GM20431 (cell line): ENCODE data around the gene SRSF8.
"Not testable (repeated sequence)": the region's sequence is repeated elsewhere in the genome, so short reads cannot be mapped to it uniquely, and the experiment has no call there.

Experiments
- in situ Hi-C: fragments of 300-500 bp; cut with MseI, MboI; formaldehyde crosslinking; loops from one replicate; pipeline ENCODE4 v1.15.0; 2020; ENCODE audit warnings: low sequenced_read_pairs; ENCODE audit not compliant: unreplicated experiment

Gene SRSF8

DNA sequence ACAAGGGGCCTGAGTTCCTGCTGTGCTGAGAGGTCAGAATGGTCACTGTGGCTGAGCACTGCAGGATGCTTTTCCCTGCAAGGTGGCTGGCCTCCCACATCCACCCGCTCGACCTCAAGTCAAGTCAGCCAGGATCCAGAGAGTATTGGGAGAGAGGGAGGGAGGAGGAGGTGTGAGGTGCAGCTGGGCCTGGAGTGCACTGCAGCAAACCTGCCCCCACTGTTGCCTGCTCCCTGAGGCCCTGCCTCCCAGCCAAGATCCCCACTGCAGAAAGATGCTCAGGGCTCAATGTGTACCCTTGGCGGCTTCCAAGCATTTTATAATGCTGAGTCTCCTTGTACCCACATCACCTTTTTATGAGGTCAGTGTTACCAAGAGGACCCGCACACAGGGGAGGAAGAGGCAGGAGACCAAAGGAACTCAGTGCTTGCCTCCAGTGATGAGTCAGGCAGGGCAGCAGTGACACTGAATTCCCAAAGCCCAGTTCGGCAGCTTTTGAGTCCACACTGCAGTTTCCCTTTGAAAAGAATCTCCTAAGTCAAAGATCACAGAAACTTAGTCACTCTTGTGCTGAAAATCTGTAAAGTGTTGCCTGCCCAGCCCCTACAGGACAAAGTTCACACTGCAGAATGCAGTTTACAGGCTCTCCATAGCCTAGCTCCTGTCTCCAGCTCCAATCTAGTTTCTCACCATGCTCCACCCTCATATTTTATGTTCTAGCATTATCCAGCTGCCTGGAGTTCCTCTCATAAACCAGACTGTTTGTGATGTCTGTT lies 26.0 kb downstream of the SRSF8 start:
- in situ Hi-C loops = no loop called here

DNA sequence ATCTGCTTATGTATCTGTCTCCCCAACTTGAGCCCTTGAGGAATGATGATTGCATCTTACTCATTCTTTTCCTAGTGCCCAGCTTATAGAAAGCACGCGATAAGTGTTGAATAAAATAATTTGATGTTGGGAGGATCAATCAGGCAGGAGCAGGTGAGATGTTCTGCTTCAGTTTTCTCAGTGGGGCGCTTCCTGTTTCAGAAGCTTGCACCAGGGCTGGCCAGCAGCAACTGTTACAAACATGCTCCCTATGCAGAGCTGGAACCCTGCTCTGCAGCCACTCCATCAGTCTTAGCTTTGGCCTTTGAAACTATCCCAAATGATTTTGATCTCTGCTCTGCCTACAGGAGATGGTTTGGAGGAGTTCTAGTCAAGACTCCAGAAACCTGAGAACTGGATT lies 26.8 kb downstream of the SRSF8 start:
- in situ Hi-C loops = no loop called here

DNA sequence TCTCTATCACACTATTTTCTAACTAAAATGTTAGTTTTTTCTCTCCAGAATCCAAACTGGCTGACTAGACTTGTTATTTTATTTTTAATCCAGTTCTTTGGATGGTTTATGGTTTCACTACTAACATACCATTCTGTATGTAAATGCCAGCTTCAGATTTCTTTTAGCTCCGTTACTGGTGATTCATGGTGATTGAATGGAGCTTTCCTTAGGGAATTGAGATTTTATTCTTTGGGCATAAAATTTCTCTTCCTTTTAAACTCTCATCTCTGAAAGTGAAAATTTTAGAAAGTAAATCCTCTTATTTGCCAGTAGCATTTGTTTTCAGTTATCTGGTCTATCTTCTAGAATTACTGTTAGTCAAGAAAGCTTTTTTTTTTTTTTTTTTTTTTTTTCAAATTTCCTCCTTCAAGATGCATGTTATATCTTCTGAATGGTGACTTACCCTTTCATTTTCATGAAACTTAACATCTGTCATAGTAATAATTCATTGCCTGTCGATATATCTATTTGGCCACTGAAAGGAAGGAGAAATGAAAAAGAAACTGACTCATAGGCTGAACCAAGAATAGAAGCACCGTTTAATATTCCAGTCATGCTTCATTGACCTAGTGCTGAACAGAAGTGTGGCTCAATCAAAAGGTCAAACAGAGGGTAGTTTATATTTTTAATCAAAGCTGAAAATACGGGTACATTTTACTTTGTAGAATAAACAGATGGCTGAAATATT lies 29.3 kb downstream of the SRSF8 start:
- in situ Hi-C loops = no loop called here

DNA sequence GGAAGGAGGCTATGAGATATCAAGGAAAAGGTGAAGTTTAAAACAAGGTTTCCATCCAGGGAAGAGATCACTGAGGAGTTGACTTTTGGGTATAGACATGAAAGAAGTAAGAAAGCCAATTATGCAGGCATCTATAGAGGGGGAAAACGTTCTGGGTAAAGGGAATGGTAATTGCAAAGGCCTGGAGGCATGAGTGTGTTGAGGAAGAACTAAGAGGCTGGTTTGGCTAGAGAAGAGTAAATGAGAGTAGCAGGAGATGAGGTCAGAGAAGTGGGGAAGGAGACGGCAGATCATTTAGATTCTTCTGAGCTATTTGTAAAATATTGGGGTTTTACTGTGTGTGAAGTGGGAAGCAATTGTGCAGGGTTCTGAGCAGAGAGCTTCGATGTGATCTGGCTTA lies 30.5 kb downstream of the SRSF8 start:
- in situ Hi-C loops = no loop called here

DNA sequence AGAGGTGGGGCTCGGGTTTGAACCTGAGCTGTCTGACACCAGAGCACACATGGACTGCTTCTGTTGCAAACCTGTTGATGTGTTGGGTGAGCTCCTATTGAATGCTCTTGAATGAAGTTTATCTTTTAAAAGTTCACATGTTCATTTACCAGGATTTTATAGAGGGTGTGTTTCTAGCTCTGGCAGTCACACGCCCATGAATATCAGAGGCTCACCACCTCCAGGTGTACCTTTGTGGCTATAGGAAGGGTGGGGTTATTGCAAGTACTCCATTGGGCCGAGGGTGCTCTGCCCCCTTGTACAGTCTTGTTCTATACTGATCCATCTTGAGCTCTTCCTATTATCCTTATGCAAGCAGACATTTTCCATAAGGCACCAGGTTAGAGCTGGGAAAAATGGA lies 32.1 kb downstream of the SRSF8 start:
- in situ Hi-C loops = no loop called here

DNA sequence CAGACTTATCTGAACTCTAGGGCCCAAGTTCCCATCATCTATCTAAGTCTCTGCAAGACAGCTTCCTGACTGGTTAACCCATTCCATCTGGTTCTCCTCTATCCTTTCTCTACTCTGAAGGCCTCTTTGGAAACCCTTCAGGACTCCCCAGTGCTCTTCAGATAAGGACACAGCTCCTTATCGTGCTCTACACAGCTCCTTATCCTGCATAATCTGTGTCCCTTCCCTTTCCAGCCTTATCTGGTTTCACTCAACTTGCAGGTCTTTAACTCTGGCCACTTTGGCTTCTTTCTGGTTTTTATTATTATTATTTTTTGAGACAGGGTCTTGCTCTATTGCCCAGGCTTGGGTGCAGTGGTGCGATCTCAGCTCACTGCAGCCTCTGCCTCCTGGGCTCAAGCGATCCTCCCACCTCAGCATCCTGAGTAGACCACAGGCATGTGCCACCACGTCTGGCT lies 33.5 kb downstream of the SRSF8 start:
- in situ Hi-C loops = no loop called here

DNA sequence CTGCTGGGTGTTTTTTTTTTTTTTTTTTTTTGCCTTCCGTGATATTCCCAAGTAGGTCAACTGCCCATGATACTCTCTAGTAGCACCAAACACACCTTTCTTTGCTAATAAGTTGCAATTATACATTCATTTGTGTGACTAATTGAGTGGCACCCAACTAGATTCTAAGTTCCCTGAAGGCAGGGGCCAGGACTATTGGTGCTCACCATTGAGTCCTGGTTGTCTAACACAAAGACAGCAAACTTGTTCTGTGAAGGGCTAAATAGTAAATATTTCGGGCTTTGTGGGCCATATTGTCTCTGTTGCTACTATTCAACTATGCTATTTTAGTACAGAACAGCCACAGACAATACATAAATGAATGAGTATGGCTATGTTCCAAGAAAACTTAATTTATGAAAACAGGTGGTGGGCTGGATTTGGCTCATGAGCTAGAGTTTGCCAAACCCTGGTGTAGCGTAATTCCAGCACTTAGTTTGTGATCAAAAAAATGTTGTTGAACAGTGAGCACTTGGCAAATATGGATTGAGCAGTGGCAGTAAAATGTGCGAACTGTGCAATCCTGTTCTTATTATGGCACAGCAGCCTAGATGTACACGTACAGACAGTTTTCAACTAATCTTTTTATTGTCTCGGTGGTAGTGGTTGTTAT lies 34.3 kb downstream of the SRSF8 start:
- in situ Hi-C loops = no loop called here

DNA sequence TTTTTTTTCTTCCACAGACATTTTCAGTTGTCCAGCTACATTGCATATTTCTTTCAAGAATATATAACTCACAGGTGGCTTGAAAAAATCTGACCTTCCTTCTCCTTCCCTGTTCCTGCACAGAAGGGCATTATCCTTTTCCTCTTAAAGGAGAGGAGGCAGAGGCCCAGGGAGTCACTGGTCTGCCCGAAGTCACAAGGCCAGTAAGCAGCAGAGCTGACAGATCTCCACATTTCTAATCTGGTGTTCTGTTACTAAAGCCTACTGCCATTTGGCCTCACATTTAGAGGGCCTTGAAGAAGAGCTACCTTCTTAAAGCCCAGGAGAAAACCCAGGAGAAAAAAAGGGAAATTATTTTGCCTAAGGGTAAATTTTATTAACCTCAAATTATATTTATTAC lies 35.2 kb downstream of the SRSF8 start:
- in situ Hi-C loops = no loop called here

DNA sequence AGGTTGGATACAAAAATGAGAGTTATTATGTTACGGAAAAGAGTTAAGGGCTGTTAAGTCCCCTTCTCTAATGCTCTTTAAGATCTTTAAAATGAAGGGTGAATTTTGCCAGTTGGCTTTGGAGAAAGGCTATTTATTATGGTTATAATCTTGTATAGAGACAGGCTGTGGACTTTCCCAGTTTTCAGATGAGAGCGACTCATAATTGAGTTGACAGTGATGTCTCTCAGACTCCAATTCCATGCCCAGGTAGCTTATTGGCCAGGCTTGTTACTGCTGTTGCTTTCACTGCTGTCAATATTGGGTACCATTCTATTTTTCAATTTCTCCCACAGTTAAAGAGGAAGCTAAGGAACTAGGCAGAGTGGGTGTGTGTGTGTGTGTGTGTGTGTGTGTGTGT lies 36.0 kb downstream of the SRSF8 start:
- in situ Hi-C loops = no loop called here

DNA sequence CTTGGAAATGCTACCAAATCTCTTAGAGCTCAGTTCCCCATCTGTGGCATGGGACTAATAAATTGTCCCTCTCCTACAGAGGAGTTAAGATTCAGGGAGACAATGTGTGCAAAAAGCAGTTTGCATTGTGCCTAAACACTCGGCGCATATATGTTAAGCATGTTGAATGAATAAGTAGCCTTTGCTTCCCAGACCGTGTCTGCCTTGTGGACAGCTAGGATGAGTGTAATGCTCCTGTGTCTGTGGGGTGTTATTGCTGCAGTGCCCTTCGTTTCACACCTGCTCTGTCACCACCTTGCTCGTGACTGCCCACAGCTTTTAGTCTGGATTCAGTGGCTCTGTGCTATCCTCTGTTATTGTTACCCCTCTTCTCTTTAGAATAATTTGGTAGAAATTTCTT lies 37.0 kb downstream of the SRSF8 start:
- in situ Hi-C loops = no loop called here

DNA sequence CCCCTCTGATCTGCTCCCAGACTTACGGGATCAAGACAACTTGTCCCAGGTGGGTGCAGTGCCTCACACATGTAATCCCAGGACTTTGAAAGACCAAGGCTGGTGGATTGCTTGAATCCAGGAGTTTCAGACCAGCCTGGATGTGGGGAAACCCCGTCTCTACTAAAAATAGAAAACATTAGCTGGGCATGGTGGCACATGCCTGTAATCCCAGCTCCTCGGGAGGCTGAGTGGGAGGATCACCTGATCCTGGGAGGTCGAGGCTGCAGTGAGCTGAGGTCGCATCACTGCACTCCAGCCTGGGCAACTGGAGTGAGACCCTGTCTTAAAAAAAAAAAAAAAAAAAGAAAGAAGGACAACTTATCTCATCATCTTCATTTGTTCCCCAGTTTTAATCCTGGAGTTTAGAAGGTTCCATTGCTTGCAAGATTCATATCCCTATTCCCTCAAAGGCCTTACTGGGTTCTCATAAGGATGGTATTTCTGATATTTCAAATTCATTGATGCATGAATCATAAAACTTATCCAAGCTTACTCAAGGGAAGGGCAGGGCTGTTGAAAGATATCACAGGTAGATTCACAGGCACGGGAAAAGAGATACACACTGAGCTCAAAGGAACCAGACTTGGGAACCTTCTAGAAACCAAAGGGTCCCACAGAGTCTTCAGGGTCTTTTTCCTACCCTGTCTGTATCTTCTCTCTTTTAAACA lies 37.6 kb downstream of the SRSF8 start:
- in situ Hi-C loops = no loop called here

DNA sequence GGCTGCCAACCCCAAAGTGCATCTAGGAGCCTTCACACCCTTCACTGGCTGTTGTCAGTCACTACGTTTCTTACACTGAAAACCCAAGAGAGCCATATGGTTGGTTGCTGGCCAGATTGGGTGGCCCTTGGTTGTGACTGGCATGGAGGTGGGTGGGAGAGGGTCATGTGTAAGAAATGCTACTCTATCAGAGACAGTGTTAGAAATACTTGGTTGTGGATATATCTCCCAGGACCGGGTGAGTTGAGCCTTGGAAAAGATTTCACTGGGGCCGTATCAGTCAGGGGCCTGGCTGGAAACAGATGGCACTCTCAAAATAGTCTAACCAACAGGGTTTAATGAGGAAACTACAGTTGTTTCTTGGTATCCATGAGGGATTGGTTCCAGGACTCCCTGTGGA lies 38.1 kb downstream of the SRSF8 start:
- in situ Hi-C loops = no loop called here

DNA sequence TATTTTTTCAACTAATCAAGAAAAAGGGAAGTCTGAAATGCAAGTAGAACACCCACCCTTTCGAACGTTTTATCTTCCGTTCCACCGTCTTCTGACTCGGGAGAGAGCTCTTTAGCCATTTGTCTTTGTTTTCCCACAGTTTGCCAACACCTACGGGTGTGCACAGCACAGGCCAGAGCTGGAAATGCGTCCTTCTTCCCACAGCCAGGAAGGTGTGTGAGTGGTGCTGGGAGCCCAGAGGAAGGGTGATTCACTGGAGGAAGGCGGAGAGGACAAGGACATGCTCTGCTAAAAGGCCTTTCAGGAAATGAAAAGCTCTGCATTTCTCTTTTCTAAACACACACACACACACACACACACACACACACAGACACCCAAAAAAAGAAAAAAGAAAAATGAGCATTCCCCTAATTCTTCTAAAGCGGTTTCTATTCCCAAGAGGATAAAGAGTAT lies 41.5 kb downstream of the SRSF8 start:
- in situ Hi-C loops = no loop called here

DNA sequence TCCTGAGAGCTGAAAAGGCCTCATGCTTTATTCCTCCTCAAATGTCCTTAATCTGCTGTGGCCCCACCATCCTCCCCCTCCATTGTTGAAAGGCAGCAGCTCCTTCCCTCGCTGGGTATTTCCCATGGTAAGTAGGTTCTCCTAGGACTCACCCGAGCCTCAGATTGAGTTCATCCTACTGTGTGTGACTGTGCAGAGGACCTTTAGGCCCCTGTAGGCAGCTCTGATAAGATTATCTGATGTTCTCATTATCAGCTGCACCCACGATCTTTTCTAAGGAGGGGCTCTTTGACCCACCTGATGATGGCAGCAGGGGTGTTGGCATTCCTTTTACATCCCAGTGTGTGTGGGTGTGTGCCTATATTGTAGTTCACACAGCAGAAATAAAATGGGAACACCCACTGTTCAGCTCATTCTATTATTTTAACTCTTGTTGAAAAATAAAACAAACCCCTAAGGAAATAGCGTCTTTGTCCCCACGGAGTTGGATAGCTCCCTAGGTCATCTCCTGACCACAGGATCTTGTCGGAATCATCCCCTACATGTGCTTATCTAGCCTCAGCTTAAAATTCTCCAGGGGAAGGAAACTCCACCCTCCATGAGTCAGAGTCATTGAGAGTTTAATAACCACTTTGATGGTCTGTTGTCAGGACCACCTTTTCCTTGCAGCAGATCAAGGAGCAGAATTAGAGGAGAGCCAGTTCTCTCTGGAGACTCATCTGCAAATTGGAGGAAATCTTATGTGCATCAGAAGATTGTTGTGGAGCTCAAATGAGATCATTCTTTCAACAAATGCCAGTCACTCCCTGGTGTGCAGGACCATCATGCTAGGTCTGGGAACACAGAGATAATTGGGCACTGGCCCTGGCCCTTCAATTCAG lies 42.2 kb downstream of the SRSF8 start:
- in situ Hi-C loops = no loop called here

DNA sequence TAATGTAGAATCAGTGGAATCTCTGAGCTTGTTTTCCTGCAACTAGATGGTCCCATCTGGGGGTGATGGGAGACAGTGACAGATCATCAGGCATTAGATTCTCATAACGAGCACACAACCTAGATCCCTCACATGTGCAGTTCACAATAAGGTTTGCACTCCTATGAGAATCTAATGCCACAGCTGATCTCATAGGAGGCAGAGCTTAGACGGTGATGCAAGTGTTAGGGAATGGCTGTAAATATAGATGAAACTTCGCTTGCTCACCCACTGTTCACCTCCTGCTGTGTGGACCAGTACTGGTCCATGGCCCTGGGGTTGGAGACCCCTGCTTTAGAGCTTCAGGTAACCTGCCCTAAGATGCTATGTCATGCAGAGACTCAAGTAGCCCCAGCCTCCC lies 44.8 kb downstream of the SRSF8 start:
- in situ Hi-C loops = not testable (repeated sequence)

DNA sequence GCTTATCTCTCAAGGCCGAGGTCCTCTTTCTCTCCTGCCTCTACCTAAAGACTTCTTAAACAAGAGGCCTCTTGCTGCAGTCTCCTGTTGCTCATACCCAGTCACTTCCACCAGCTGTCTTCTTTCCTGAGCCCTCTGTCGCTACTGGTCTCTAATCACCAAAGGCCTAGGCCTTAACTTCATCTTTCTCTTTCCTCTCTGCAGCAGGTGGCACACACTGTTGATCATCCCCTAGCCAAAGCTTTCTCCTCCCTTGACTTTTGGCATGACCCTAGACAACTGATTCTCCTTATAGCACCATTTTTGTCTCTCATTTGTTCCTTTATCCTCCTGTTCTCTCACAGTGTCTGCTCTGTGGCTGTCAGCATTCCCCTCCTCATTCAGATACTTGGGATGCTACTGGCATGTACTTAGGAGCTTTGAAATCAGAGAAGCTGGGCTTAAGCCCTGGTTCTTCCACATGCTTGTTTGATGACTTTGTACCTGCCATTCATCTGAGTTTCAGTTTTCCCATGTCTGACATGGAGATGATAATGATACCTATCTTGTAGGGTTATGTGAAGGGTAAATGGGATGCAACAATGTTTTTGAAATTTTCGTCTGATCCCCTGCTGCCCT lies 45.3 kb downstream of the SRSF8 start:
- in situ Hi-C loops = no loop called here

DNA sequence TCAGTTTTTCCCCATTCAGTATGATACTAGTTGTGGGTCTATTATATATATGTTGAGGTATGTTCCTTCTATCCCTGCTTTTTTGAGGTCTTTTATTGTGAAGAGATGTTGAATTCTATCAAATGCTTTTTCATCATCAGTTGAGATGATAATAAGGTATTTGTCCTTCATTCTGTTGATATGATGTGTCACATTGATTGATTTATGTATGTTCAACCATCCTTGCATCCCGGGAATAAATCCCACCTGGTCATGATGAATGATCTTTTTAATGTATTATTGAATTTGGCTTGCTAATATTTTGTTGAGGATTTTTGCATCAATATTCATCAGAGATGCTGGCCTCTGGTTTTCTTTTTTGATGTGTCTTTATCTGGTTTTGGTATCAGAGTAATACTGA lies 48.9 kb downstream of the SRSF8 start:
- in situ Hi-C loops = no loop called here

DNA sequence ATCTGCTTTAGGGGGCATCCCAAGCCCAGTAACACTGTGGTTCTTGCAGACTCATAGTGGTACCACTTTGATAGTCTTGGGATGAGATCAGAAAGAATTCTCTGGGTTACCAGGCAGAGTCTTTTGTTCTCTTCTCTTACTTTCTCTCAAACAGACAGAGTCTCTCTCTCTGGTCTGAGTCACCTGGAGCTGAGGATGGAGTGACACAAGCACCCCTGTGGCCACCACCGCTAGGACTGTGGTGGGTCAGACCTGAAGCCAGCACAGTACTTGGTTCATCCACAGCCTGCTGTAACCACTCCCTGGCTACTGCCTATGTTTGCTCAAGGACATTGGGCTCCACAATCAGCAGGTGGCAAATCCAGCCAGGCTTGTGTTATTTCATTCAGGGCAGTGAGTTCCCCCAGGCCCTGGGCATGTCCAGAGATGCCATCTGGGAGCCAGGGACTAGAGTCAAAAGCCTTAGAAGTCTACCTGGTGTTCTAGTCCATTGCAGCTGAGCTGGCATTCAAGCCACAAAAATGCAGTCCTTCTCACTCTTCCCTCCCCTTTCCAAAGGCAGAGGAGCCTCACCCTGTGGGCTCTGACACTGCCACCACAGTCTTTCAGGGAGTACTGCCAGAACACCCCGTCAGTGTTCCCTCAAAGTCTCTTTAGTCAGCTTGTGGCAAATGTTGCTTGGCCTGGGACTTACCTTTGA lies 52.8 kb downstream of the SRSF8 start:
- in situ Hi-C loops = no loop called here
